Activated CD8-positive, alpha-beta memory T cell treated with anti-CD3 and anti-CD28 coated beads for 36 hours (primary cell): Measurements from ENCODE around the gene ARHGAP4. TPM values are rescaled to one million over a fixed set of nuclear protein-coding genes. Genes with fewer than 3 reads are reported as not detected.

Source experiments
- CTCF ChIA-PET: fragments of 350-600 bp; sonication (Branson Sonifier 250); formaldehyde crosslinking; loops from one replicate; lab custom pipeline; 2021; ENCODE audit warnings: antibody characterized with exemption; lab: Charles Lee
- POLR2A ChIA-PET: fragments of 350-600 bp; sonication (Branson Sonifier 250); formaldehyde crosslinking; loops from one replicate; lab custom pipeline; 2021; ENCODE audit warnings: antibody characterized with exemption; lab: Charles Lee
- total RNA-seq, 2 experiments: library from RNA; stranded (reverse); gene quantifications; one replicate each; pipeline ENCODE4 v1.2.3, GENCODE V29; 2021

The ARHGAP4 gene
- total RNA-seq = 100 to 1,000 TPM; 112 to 113 TPM

DNA sequence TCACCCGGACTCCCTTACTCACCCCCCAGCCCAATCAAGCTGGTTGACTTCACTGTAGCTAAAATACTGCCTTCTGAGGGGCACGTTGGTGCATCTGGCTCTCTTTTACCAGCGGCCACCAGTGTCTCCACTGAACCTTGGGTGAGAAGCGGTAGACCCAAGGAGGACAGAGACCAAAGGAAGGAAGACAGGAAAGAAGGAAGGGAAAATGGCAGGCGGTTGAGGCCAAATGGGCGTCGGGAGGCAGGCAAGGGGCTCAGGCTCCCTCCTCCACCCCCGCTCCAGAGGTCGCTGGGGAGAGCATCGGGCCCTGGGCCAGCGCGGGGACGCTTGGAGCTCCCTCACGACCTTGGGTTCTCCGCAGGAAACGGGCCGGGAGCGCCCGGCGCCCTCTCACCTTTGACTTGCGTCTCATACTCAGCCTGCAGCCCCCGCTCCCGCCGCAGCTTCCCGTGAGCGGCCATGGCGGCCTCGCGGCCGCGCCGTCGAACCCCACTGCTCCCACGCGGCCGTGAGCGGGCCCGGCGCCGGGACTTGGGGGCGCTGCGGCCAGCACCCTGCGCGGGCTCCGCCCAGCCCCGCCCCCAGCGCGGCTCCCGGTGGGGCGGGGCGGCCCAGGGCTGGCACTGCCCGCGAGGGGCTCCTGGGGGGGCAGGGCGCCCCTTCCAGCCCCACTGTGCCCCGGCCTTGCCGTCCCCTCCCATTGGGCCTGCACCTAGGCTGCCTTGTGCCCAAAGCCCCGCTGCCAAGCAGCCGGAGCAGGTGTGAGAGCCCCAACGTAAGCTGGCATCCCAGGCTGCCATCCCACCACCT, at the start of gene ARHGAP4:
Gene ARHGAP4, minus strand, starts transcription at position 526 of the 813 bp plus-strand sequence. Its CDS starts 62 bp downstream, at position 464.
- ChIA-PET POLR2A (interaction anchor here (0.9 to 2.5 kb wide), 8 partner anchors 9 to 44 kb away, joined by 3 to 12 read pairs (median 4); partner anchors contain the start of gene NAA10), CTCF (interaction anchor here (0.9 to 8.5 kb wide), 5 partner anchors 15 to 56 kb away, joined by 3 to 58 read pairs (median 3); partner anchors contain the start of genes HCFC1 and TMEM187)

DNA sequence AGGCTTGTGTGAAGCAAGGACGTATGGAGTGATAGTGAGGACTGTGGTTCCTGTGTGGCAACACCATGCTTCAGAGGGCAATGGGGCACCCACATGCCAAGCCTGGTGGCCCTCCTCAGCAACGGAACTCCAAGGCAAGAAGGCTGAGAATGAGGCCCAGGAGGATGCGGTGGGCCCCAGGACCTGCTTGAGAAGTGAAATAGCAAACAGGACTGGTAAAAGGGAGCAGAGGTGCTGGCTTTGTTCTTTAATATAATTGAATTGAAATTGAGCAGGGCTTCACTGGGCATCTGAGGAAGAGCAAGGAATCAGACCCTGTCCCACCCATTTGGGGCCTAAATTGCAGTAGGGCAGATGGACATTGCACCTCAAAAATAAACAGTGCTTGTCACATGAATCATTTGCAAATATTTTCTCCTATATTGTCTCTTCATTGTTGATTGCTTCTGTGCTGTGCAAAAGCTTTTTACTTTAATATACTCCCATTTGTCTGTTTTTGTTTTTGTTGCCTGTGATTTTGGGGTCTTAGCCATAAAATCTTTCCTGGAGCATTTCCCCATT, 48.7 kb upstream of the ARHGAP4 start:
- CTCF ChIA-PET = no interaction called here

DNA sequence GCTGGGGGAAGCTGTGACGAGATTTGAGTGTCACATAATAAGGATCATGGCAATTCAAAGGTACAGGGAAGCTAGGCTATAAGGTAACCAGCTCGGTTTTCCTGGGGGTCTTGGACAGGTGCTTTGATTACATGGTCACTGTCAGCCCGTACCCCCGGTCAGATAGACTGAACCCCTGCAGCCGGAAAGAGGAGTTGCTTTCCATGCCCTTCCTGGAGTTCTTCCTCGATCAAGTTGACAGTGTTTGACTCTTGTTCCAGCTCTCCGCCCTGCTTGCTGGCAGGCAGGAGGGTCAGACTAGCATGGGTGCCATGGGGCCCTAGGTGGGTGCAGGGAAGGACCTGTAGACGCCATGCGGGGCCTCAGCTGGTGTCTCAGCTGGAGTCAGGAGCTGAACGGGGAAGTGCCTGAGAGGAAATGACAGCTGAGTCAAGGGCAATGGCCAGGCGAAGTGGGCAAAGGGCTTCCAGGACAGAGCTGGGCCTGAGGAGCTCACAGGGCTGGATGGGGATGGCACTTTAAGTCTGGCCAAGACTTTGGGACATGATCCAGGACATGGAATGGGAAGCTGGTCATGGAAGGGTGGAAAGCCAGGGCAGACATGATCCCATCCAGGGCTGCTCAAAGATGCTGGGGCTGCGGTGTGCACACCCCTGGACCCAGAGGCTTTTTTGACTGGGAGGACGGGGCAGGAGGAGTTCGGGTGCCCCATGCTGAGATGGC, 48.1 kb upstream of the ARHGAP4 start:
- ChIA-PET POLR2A (no interaction called here), CTCF (interaction anchor here (1.1 kb wide), 1 partner anchor 40 kb away, joined by 3 read pairs; no protein-coding TSS in a partner anchor)

More for the DNA sequence above, 48.7 kb upstream of the ARHGAP4 start:
- POLR2A ChIA-PET = no interaction called here

DNA sequence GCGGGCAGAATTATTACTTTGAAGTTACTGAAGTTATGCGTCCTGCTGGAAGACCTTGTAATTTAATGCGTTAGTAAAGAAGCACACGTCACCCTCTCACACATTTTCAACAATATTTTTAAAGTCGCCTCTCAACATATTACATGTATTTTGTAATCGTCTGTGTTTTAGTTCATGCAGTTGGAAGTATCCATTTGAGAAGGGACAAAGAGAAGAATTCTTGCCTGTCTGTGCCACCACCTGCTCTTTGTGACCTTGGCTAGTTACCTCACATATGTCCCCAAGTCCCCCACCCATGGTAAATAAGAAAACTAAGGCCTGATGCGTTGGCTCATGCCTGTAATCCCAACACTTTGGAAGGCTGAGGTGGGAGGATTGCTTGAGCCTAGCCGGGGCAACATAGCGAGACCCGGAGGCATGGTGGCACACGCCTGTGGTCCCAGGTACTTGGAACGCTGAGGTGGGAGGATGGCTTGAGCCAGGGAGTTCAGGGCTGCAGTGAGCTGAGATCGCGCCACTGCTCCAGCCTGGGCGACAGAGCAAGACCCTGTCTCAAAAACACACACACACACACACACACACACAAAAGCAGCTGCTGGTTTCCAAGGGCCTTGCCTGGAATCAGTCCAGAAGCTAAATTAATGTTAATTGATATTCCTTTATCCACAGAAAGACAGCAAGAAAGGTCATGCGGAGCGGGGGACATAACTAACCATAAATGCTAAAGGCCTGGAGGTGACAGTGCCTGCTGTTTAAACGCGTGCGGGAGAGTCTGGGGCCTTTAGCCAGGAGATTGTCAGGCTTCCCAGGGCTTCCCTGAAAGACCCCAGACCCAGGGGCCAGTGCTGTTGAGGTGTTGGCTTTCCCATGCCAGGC, 47.3 kb upstream of the ARHGAP4 start:
- POLR2A ChIA-PET = interaction anchor here (0.5 to 2.7 kb wide), 2 partner anchors 8 to 32 kb away, joined by 6 to 14 read pairs; no protein-coding TSS in a partner anchor
- CTCF ChIA-PET = interaction anchor here (1.1 kb wide), 1 partner anchor 41 kb away, joined by 3 read pairs; no protein-coding TSS in a partner anchor

DNA sequence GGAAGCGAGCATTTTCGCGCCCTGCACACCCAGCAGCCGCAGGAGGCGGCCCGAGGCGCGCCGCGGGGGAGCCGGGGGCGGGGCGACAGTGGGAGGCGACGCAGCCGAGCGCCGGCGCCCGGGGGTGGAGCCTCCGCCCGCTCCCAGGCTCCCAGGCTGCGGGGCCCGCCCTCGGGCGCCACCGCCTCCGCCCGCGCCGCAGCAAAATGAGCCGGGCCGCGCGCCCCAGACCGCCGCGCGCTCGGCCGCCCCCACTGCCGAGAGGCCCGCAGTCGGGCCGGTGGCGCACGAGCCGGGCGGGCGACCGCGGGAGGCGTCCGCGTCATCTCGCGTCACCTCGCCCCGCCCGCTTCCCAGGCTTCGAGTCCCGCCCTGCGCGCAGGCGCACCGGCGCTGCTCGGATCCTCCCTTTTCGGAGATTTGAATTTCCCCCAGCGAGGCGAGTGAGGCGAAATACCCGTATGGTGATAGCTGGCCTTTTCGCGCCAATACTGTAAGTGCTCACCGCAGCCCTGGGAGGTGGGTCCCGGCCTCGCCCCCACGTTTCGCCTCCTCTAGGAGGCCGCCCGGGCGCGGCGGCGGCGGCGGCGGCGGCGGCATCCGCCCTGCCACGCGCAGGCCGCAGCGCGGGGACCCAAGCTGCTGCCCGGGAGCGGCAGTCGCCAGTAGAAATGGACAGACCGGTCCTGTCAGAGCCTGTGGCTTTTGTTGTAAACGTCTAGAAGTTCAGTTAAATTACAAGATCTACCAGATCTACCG, 46.5 kb upstream of the ARHGAP4 start, which contains the start of gene TMEM187:
Gene TMEM187, plus strand, starts transcription at position 387 of the 759 bp plus-strand sequence. CDS start 9,309 bp downstream, outside the sequence.
- CTCF ChIA-PET = interaction anchor here (1.0 to 1.4 kb wide), 3 partner anchors 12 to 46 kb away, joined by 3 to 4 read pairs (median 3); partner anchors contain the start of gene ARHGAP4

DNA sequence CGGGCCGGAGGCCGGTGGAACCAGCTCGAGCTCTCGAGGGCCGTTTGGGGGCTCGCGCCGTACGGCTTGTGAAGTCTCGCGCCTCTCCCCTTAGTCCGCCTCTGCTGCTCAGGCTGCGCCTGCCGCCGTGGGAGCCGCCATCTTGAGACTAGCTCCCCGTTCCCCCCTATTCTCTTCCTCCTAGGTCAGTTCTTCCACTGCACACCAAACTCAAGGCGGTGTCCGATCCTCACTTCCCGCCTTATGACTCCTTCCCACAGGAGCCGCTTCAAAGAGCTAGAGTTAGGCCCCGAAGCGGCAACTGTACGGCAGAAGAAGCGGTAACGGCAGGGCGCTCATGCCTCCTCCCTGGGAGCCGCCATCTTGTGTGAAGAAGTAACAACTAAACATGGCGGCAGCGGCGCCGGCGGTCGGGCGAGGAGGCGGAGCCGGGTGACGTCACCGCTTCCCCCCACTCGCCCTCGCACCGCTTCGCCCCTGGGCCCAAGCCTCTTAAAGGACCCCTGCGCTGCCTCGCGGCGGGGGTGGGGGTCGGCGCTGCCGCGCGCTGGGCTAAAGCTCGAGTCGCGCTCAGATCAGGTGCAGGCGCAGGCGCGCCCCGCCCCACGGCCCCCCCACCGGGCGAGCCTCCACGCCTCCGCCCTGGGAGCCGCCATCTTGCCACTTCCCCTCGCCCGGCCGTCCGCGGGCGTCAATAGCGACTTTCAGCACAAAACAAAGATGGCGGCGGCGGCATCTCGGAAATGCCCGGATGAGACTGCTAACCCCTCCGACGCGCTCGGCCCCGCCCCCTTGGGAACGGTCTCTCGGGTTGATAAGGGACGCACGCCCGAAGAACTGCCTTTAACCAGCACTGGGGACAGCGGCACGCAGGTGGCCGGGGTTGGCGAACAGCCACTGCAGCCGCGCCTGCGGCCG, 45.6 kb upstream of the ARHGAP4 start, which contains the start of gene HCFC1:
Gene HCFC1, minus strand, starts transcription at position 369 of the 918 bp plus-strand sequence. CDS start 978 bp downstream, outside the sequence.
- ChIA-PET POLR2A (interaction anchor here (0.5 to 2.7 kb wide), 9 partner anchors 10 to 540 kb away, joined by 3 to 14 read pairs (median 4); partner anchors contain the start of genes NAA10 and RPL10), CTCF (interaction anchor here (1.0 to 1.5 kb wide), 4 partner anchors 13 to 45 kb away, joined by 3 to 5 read pairs (median 4); partner anchors contain the start of gene ARHGAP4)

More for the DNA sequence above, 46.5 kb upstream of the ARHGAP4 start, which contains the start of gene TMEM187:
- POLR2A ChIA-PET = interaction anchor here (0.5 to 2.7 kb wide), 5 partner anchors 9 to 539 kb away, joined by 3 to 14 read pairs (median 4); partner anchors contain the start of gene RPL10

DNA sequence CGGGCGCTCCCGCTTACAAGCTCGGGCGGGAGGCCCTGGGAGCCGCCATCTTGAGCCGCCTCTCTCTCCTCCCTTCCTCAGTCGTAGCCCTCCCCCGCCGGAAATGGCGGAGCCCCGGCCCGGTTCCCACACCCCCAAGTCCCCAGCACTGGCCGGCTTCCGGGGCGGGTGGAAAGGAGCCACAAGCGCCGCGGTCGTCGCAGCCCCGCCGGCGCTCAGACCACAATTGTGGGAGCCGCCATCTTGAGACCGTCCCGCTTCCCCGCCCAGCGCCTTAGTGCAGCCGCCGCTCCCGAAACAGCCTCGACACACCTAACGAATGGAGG, 45.0 kb upstream of the ARHGAP4 start:
- POLR2A ChIA-PET = interaction anchor here (0.5 to 2.7 kb wide), 5 partner anchors 10 to 400 kb away, joined by 3 to 14 read pairs (median 4); partner anchors contain the start of gene NAA10
- CTCF ChIA-PET = interaction anchor here (0.6 to 1.5 kb wide), 3 partner anchors 10 to 45 kb away, joined by 3 to 5 read pairs (median 3); partner anchors contain the start of gene ARHGAP4

DNA sequence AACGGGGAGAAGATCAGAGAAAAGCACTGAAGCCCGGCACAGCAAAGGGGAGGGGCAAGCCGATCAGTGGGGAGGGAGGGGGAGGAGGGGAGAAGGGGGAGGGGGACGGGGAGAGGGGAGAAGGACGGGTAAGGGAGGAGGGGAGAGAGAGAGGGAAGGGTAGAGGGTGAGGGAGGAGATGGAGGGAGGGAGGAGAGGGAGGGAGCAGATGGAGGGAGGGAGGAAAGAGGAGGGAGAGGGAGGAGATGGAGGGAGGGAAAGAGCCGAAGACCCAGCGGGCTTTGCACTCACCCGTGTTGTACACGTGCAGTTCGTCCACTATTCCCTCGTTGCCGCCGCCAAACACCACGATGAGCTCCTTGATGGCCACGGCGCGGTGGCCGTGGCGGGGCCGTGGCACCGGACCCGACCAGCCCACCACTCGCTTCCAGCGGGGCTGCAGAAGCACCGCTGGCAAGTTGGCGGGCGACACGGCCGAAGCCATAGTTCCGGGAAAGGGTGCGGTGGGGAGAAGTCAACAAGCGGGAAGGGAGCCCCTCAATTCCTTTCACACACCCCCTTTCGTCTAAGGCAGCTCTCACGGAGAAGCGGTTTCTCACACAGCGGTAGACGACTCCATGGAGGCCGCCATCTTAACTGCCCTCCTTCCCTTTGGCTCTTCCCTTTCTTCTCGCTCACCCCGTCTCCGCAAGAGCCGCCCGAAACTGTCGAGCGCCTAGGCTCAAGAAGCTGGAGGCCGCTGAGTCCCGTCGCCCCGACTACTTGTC, 44.5 kb upstream of the ARHGAP4 start:
- CTCF ChIA-PET = interaction anchor here (0.6 to 1.5 kb wide), 3 partner anchors 11 to 44 kb away, joined by 3 to 5 read pairs (median 3); partner anchors contain the start of gene ARHGAP4
- POLR2A ChIA-PET = interaction anchor here (0.5 to 2.7 kb wide), 7 partner anchors 11 to 401 kb away, joined by 3 to 14 read pairs (median 3); partner anchors contain the start of gene NAA10

DNA sequence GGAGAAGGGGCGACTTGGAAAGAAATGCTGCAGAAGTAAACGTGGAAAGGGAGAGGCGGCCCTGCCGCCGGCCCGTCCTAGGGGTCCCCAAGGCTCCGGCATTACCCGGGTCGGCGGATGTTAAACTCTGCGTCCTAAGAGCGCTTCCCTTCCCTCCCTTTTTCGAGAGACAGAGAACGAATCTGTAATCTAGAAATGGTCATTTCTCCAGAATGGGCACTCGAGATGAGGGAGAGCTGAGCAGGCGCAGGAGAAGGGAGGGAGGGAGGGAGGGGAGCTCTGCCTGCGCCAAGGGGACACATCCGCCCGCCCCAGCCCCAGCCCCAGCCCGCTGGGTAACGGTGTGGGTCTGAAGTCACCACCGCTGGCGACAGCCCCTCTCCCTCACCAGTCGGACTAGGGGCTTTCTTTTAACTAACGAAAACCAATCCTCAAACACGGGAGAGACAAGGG, 43.9 kb upstream of the ARHGAP4 start:
- CTCF ChIA-PET = interaction anchor here (0.6 to 1.5 kb wide), 3 partner anchors 11 to 43 kb away, joined by 3 to 5 read pairs (median 3); partner anchors contain the start of gene ARHGAP4

DNA sequence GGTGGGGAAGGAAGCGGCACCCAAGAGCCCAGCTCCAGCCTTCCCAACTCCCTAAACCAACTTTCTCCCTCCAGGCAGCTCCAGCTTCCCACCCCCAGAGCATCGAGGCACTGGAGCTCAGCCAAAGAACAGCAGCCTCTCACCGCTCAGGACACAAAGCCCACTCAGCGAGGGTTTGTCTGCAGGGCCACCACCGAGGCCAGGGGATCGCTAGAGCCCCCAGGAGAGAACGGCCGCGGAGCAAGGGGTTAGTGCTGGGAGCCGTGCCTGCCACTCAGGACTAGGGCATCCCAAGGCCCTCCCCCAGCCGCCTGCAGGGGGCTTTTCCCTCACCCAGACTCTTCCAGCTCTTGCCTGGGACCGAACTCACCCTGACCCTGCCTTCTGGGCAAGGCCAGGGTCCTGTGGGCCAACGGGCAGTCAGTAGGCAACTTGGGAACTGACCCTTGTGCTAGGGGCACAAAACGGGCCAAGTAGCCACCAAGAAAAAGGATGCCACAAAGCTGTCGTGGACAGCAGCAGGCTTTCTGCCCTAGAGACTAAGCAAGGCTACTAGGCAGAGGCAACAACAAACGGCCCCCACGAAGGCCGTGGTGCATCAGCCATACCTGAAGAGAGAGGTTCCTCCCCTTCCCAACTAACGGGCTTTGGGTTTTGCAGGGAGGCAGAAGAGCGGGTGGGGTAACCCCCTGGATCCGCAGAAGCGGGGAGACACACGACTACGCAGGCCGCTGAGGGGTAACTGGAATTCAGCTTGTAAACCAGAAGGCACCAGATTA, 43.2 kb upstream of the ARHGAP4 start:
- POLR2A ChIA-PET = interaction anchor here (1.2 to 1.3 kb wide), 2 partner anchors 42 to 45 kb away, joined by 3 read pairs; no protein-coding TSS in a partner anchor

More for the DNA sequence above, 43.9 kb upstream of the ARHGAP4 start:
- POLR2A ChIA-PET = interaction anchor here (0.7 to 1.3 kb wide), 3 partner anchors 43 to 45 kb away, joined by 3 read pairs; no protein-coding TSS in a partner anchor

DNA sequence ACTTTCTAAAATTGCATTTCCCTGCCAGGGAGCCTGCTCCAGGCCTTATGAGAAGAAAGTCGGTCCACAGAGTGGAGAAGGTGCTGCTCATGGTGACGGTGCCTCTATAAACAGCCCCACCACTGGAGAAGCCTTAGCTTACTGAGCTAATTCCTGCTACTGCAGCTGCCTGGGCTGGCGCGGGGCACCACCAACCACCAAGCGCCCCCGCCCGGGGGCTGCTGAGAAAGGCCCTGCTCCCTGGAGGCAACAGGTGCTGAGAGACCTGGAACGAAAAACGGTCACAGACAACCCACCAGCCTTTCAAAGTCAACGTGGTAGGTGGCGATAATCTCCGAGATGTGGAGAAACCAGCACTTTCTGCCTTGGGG, 42.7 kb upstream of the ARHGAP4 start:
- ChIA-PET CTCF (interaction anchor here (0.9 to 1.5 kb wide), 2 partner anchors 16 to 40 kb away, joined by 3 to 6 read pairs; no protein-coding TSS in a partner anchor), POLR2A (interaction anchor here (1.0 to 1.4 kb wide), 3 partner anchors 9 to 44 kb away, joined by 3 to 5 read pairs (median 3); partner anchors contain the start of gene ARHGAP4)

More for the DNA sequence above, 43.2 kb upstream of the ARHGAP4 start:
- CTCF ChIA-PET = interaction anchor here (0.6 to 1.5 kb wide), 3 partner anchors 16 to 41 kb away, joined by 3 to 6 read pairs (median 3); no protein-coding TSS in a partner anchor

DNA sequence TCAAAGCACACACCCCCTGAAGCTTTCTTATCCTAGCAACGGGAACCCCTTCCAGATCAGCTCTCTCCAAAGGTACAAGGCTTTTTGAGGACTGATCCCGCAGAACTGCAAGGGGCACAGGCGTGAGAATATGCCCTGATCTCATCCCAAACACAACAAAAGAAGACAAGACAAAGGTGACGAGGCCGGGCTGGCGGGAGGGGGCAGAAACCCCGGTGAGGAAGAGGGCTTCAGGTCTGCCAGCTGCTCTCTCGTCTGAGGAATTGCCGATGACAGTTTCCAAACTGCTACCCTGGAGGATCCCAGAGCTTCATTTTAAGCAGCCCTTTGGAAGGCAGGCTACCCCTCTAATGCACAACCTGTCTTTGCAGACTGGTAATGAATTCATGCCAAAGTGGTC, 42.2 kb upstream of the ARHGAP4 start:
- CTCF ChIA-PET = interaction anchor here (1.5 to 2.9 kb wide), 2 partner anchors 15 to 21 kb away, joined by 6 to 14 read pairs; no protein-coding TSS in a partner anchor
- POLR2A ChIA-PET = interaction anchor here (1.0 to 1.4 kb wide), 3 partner anchors 9 to 42 kb away, joined by 3 to 5 read pairs (median 5); partner anchors contain the start of gene ARHGAP4
